ENCODE measurements around the gene DNAJB4. TPM values are rescaled to one million over a fixed set of nuclear protein-coding genes. Genes with fewer than 3 reads are reported as not detected.

Gene DNAJB4
- total RNA-seq, 2 experiments from 2014 or later: 19.2 to 22.7 TPM

DNA sequence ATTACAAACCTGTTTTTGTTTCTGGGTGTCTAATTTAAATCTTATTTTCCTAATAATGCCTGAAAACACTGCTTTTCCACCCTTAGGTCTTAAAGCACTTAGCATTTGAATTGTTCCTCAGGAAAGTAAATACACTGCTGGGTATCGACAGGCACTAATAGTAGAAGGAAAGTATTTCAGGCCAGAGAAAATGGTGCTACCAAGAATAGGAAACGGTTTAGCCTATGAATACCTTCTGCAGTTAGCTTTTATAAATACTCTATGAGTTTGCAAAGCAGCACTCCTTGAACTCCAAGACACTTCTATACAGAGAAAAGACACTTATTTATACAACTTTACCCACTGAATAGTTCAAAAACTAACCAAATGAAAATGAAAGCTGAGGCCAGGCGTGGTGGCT lies 32.7 kb upstream of the DNAJB4 start:
- DNase-seq (no peak), ATAC-seq (ENCODE audit: poor library complexity) (no peak)
- Histone ChIP-seq H3K4me3 (ENCODE audit: low read length) (no peak overlapping the region), H3K4me1 (ENCODE audit: insufficient read depth, low read length) (peaks cover 37% of the 10 kb centered on the region), H3K27me3 (ENCODE audit: control insufficient read depth in 1 of 2, insufficient read depth in 2 of 2, low read length in 2 of 2) (no peaks in the 10 kb centered on the region), H3K9me3 (ENCODE audit: control insufficient read depth in 1 of 2, insufficient read depth in 1 of 2, low read length in 2 of 2) (no peaks in the 10 kb centered on the region), H3K36me3 (ENCODE audit: insufficient read depth, low read length) (peaks cover 63% of the 10 kb centered on the region), H3K27ac (ENCODE audit: low read depth in 1 of 2, low read length in 2 of 2) (no peak overlapping the region)
- Mint-ChIP-seq H3K27me3 (no peaks in the 10 kb centered on the region), H3K27ac (peak overlapping the region; percentile 54), H3K4me3 (peak overlapping the region; percentile 68), H3K36me3 (ENCODE audit: low read depth) (peaks cover 85% of the 10 kb centered on the region), H3K4me1 (ENCODE audit: low read depth) (peaks cover 84% of the 10 kb centered on the region), H3K9me3 (no peaks in the 10 kb centered on the region)
- CTCF ChIA-PET: interaction anchor here (1.3 kb wide), 1 partner anchor 14 kb away, joined by 4 read pairs; no protein-coding TSS in a partner anchor
- TF ChIP-seq, protein P1, sequence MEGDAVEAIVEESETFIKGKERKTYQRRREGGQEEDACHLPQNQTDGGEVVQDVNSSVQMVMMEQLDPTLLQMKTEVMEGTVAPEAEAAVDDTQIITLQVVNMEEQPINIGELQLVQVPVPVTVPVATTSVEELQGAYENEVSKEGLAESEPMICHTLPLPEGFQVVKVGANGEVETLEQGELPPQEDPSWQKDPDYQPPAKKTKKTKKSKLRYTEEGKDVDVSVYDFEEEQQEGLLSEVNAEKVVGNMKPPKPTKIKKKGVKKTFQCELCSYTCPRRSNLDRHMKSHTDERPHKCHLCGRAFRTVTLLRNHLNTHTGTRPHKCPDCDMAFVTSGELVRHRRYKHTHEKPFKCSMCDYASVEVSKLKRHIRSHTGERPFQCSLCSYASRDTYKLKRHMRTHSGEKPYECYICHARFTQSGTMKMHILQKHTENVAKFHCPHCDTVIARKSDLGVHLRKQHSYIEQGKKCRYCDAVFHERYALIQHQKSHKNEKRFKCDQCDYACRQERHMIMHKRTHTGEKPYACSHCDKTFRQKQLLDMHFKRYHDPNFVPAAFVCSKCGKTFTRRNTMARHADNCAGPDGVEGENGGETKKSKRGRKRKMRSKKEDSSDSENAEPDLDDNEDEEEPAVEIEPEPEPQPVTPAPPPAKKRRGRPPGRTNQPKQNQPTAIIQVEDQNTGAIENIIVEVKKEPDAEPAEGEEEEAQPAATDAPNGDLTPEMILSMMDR (IDR thresholded peaks at IDR 0.05): no peak
- POLR2A ChIA-PET: no interaction called here
- intact Hi-C loops (cut with DNase I, micrococcal nuclease): loop anchor here (5.0 to 10.0 kb wide), 2 partner anchors 140 to 287 kb away; partner anchors contain the start of gene ZZZ3 (in 1 of the 2)

DNA sequence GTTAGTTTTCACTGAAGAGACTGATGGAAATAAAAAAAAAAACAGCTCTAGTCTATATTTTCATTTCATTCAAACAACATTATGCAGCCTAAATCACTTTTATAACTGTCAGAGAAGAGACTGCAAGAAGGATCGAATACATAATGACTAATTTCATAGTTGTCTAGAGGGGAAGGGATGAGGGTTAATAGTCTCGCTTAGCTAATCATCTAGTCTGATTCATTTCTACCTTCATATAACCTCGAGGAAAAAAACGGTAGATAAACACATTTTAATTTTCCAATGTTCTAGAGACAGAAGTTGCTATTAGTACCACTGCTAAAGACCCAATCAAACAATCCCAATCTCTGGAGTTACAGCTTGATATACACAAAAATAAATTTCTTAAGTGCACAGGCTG lies 29.4 kb upstream of the DNAJB4 start:
- TF ChIP-seq, protein P1 (IDR thresholded peaks at IDR 0.05): no peak
- H3K4me1 Mint-ChIP-seq (ENCODE audit: low read depth): peaks cover 60% of the 10 kb centered on the region

DNA sequence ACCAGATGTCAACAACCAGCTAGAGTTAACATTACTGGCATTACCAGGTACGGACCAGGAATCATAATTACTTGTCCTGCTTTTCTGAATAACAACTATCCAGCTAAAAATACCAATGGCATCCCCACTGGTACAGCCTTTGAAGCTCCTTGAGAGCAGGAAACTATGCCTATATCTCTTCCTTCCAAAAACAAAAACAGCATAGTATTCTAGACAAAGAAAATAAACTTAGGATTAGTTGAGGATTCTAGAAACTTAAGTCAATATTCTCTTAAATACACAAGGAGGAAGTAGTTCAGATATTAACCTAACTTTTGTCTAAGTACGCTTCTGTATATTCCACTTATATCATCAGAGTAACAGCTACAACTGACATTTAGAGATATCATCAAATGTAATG lies 28.8 kb upstream of the DNAJB4 start:
- no peaks in the 10 kb centered on the region for H3K9me3 ChIP-seq (ENCODE audit: control insufficient read depth in 1 of 2, insufficient read depth in 1 of 2, low read length in 2 of 2)
- Mint-ChIP-seq H3K4me3 (peak overlapping the region; percentile 79), H3K4me1 (ENCODE audit: low read depth) (peaks cover 59% of the 10 kb centered on the region), H3K36me3 (ENCODE audit: low read depth) (peaks cover 48% of the 10 kb centered on the region), H3K9me3 (no peaks in the 10 kb centered on the region), H3K27me3 (no peaks in the 10 kb centered on the region), H3K27ac (no peak overlapping the region)
- ChIA-PET POLR2A (interaction anchor here (0.8 to 8.1 kb wide), 6 partner anchors 10 to 28 kb away, joined by 3 to 419 read pairs (median 6); partner anchors contain the start of gene DNAJB4), CTCF (interaction anchor here (0.5 to 0.6 kb wide), 2 partner anchors 31 to 179 kb away, joined by 3 read pairs; no protein-coding TSS in a partner anchor)
- H3K36me3 ChIP-seq (ENCODE audit: insufficient read depth, low read length): peaks cover 29% of the 10 kb centered on the region
- no peaks in the 10 kb centered on the region for H3K27me3 ChIP-seq (ENCODE audit: control insufficient read depth in 1 of 2, insufficient read depth in 2 of 2, low read length in 2 of 2)
- ATAC-seq (ENCODE audit: poor library complexity) (no peak), DNase-seq (no peak)
- intact Hi-C loops (cut with DNase I, micrococcal nuclease): loop anchor here (2.0 to 10.0 kb wide), 4 partner anchors 199 to 291 kb away; partner anchors contain the start of genes MIGA1 (in 1 of the 2), USP33 (in 1 of the 2) and ZZZ3 (in 1 of the 2)
- peak overlapping the region in 1 of 2 donors; percentile 99 for H3K27ac ChIP-seq (ENCODE audit: low read depth in 1 of 2, low read length in 2 of 2)
- TF ChIP-seq, protein P1 (IDR thresholded peaks at IDR 0.05): no peak
- peaks cover 45% of the 10 kb centered on the region for H3K4me1 ChIP-seq (ENCODE audit: insufficient read depth, low read length)
- H3K4me3 ChIP-seq (ENCODE audit: low read length): peak overlapping the region; percentile 82

More for the DNA sequence above, 29.4 kb upstream of the DNAJB4 start:
- no peak overlapping the region for H3K27ac Mint-ChIP-seq
- no peak for ATAC-seq (ENCODE audit: poor library complexity)
- Histone ChIP-seq H3K27ac (ENCODE audit: low read depth in 1 of 2, low read length in 2 of 2) (no peak overlapping the region), H3K36me3 (ENCODE audit: insufficient read depth, low read length) (peaks cover 32% of the 10 kb centered on the region), H3K4me3 (ENCODE audit: low read length) (peak overlapping the region; percentile 82), H3K4me1 (ENCODE audit: insufficient read depth, low read length) (peaks cover 49% of the 10 kb centered on the region), H3K9me3 (ENCODE audit: control insufficient read depth in 1 of 2, insufficient read depth in 1 of 2, low read length in 2 of 2) (no peaks in the 10 kb centered on the region), H3K27me3 (ENCODE audit: control insufficient read depth in 1 of 2, insufficient read depth in 2 of 2, low read length in 2 of 2) (no peaks in the 10 kb centered on the region)
- CTCF ChIA-PET: interaction anchor here (0.5 kb wide), 1 partner anchor 31 kb away, joined by 3 read pairs; no protein-coding TSS in a partner anchor
- no peaks in the 10 kb centered on the region for H3K27me3 Mint-ChIP-seq
- H3K9me3 Mint-ChIP-seq: no peaks in the 10 kb centered on the region
- DNase-seq: no peak
- POLR2A ChIA-PET: interaction anchor here (0.8 to 8.1 kb wide), 6 partner anchors 9 to 29 kb away, joined by 3 to 419 read pairs (median 6); partner anchors contain the start of gene DNAJB4
- H3K4me3 Mint-ChIP-seq: peak overlapping the region; percentile 79
- H3K36me3 Mint-ChIP-seq (ENCODE audit: low read depth): peaks cover 53% of the 10 kb centered on the region
- intact Hi-C loops (cut with DNase I, micrococcal nuclease): loop anchor here (5.0 to 10.0 kb wide), 3 partner anchors 198 to 291 kb away; partner anchors contain the start of genes MIGA1 (in 1 of the 2), USP33 (in 1 of the 2) and ZZZ3 (in 1 of the 2)
